22Rv1 (cell line): ENCODE data around the gene DOK6.

ENCODE experiments used
- CTCF ChIP-seq: fragments of 450-650 bp; IDR thresholded peaks from 2 replicates; pipeline ENCODE4 v1.5.1; 2017; ENCODE audit warnings: mild to moderate bottlenecking
- ZFX ChIP-seq: fragments of 450-650 bp; IDR thresholded peaks from 2 replicates; pipeline ENCODE4 v1.6.1; 2017; ENCODE audit warnings: antibody characterized with exemption, borderline replicate concordance

GRCh38 chr18:69597561-69597960, 196.9 kb downstream of the DOK6 start:
- TF ChIP-seq CTCF (no peak), ZFX (no peak)
